Ishikawa (cell line): ENCODE results near the gene C4orf50.

Experiments used
- CEBPB ChIP-seq: IDR thresholded peaks from 2 replicates; pipeline ENCODE4 v1.6.1; 2012
- CREB1 ChIP-seq: IDR thresholded peaks from 2 replicates; pipeline ENCODE4 v1.6.1; 2012; ENCODE audit warnings: low read depth
- EGR1 ChIP-seq: IDR thresholded peaks from 2 replicates; pipeline ENCODE4 v1.6.1; 2012
- EP300 ChIP-seq: IDR thresholded peaks from 2 replicates; pipeline ENCODE4 v1.6.1; 2012; ENCODE audit warnings: borderline replicate concordance
- FOXM1 ChIP-seq: IDR thresholded peaks from 2 replicates; pipeline ENCODE4 v1.6.1; 2012; ENCODE audit warnings: low read depth, borderline replicate concordance
- NFIC ChIP-seq: IDR thresholded peaks from 2 replicates; pipeline ENCODE4 v1.6.1; 2012
- RAD21 ChIP-seq: IDR thresholded peaks from 2 replicates; pipeline ENCODE4 v1.6.1; 2012; ENCODE audit warnings: low read depth
- TAF1 ChIP-seq: IDR thresholded peaks from 2 replicates; pipeline ENCODE4 v1.6.1; 2012; ENCODE audit warnings: low read depth, mild to moderate bottlenecking
- TCF12 ChIP-seq: IDR thresholded peaks from 2 replicates; pipeline ENCODE4 v1.6.1; 2012; ENCODE audit warnings: low read depth
- TEAD4 ChIP-seq: IDR thresholded peaks from 2 replicates; pipeline ENCODE4 v1.6.1; 2012
- YY1 ChIP-seq: IDR thresholded peaks from 2 replicates; pipeline ENCODE4 v1.6.1; 2012; ENCODE audit warnings: low read depth
- ZBTB7A ChIP-seq: IDR thresholded peaks from 2 replicates; pipeline ENCODE4 v1.6.1; 2012; ENCODE audit warnings: low read depth
- TF ChIP-seq, protein P1 (sequence below): IDR thresholded peaks from 2 replicates; pipeline ENCODE4 v1.6.1; 2012; ENCODE audit warnings: low read depth, mild to moderate bottlenecking
- TF ChIP-seq, protein P2 (sequence below): IDR thresholded peaks from 2 replicates; pipeline ENCODE4 v1.6.1; 2012
- TF ChIP-seq, protein P3 (sequence below): IDR thresholded peaks from 2 replicates; pipeline ENCODE4 v1.6.1; 2012

Gene C4orf50

DNA sequence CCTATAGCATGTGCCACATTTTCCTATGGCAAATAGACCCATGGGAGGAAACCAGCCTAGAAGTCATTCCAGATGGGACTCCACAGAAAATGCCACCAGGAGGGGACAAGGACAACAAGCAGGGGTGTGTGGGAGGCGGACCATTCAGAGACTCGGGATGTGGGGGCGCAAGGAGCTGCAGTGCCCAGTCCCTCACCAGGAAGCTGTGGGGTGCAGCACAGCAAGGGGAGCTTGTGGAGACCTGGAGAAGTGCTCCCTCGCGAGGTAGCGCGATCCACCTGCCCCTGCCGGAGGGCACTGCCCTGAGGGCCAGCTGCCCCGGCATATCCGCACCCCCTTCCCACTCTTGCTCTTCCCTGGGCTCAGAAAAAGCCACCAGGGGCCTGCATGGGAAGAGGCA, 45.5 kb upstream of the C4orf50 start:
- TF ChIP-seq, protein P1, sequence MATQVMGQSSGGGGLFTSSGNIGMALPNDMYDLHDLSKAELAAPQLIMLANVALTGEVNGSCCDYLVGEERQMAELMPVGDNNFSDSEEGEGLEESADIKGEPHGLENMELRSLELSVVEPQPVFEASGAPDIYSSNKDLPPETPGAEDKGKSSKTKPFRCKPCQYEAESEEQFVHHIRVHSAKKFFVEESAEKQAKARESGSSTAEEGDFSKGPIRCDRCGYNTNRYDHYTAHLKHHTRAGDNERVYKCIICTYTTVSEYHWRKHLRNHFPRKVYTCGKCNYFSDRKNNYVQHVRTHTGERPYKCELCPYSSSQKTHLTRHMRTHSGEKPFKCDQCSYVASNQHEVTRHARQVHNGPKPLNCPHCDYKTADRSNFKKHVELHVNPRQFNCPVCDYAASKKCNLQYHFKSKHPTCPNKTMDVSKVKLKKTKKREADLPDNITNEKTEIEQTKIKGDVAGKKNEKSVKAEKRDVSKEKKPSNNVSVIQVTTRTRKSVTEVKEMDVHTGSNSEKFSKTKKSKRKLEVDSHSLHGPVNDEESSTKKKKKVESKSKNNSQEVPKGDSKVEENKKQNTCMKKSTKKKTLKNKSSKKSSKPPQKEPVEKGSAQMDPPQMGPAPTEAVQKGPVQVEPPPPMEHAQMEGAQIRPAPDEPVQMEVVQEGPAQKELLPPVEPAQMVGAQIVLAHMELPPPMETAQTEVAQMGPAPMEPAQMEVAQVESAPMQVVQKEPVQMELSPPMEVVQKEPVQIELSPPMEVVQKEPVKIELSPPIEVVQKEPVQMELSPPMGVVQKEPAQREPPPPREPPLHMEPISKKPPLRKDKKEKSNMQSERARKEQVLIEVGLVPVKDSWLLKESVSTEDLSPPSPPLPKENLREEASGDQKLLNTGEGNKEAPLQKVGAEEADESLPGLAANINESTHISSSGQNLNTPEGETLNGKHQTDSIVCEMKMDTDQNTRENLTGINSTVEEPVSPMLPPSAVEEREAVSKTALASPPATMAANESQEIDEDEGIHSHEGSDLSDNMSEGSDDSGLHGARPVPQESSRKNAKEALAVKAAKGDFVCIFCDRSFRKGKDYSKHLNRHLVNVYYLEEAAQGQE: no peak
- TF ChIP-seq TAF1 (no peak), FOXM1 (no peak), CEBPB (no peak), EP300 (no peak), TEAD4 (no peak), NFIC (no peak)
- TF ChIP-seq, protein P2, sequence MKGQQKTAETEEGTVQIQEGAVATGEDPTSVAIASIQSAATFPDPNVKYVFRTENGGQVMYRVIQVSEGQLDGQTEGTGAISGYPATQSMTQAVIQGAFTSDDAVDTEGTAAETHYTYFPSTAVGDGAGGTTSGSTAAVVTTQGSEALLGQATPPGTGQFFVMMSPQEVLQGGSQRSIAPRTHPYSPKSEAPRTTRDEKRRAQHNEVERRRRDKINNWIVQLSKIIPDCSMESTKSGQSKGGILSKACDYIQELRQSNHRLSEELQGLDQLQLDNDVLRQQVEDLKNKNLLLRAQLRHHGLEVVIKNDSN: no peak
- TF ChIP-seq, protein P3, sequence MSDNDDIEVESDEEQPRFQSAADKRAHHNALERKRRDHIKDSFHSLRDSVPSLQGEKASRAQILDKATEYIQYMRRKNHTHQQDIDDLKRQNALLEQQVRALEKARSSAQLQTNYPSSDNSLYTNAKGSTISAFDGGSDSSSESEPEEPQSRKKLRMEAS: no peak

DNA sequence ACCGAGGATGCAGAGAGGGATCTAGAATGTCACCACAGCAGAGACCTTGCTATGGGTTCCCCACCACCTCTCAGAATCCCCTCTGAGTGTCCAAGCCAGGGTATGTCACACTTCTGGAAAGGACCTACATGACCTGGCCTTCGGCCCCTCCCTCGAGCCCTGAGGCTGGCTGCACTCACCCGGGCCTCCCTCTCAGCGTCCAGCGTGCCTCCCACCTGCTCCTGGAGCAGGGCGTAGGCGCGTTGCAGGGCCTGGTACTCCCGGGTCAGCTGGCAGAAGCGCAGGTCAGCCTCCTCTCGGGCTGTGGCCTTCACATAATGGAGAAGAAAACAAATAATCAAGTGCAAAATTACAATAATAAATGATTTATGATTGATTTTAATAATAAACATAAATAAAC, 43.9 kb upstream of the C4orf50 start:
- no peak for TF ChIP-seq CEBPB
- TF ChIP-seq, protein P2: no peak
- TF ChIP-seq, protein P3: no peak
- TF ChIP-seq, protein P1: no peak

DNA sequence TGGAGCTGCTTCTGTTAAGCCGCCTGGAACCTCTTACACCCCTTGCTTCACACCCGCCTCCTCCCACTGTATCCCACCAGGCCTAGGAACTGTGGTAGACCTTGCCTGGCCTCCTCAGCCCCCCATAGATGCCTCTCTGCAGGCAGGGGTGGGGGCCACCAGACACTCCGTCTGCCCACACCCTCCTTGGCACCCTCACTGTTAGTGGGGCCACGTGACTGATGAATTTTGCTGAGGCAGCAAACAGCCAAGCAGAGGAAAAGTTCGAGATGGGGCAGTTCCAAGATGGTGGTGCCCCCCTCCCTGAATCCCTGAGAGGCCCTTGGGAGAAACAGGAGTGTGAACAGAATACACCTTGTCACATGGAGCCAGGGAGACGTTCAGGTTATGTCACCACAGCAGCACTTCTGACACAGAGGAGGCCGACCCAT, 41.2 kb upstream of the C4orf50 start:
- TF ChIP-seq RAD21 (no peak), TAF1 (no peak), EP300 (no peak), ZBTB7A (no peak), NFIC (no peak), TEAD4 (no peak), CREB1 (no peak), EGR1 (no peak), CEBPB (no peak), FOXM1 (no peak), YY1 (no peak), TCF12 (no peak)
- TF ChIP-seq, protein P1: no peak
- TF ChIP-seq, protein P2: no peak
- TF ChIP-seq, protein P3: no peak

DNA sequence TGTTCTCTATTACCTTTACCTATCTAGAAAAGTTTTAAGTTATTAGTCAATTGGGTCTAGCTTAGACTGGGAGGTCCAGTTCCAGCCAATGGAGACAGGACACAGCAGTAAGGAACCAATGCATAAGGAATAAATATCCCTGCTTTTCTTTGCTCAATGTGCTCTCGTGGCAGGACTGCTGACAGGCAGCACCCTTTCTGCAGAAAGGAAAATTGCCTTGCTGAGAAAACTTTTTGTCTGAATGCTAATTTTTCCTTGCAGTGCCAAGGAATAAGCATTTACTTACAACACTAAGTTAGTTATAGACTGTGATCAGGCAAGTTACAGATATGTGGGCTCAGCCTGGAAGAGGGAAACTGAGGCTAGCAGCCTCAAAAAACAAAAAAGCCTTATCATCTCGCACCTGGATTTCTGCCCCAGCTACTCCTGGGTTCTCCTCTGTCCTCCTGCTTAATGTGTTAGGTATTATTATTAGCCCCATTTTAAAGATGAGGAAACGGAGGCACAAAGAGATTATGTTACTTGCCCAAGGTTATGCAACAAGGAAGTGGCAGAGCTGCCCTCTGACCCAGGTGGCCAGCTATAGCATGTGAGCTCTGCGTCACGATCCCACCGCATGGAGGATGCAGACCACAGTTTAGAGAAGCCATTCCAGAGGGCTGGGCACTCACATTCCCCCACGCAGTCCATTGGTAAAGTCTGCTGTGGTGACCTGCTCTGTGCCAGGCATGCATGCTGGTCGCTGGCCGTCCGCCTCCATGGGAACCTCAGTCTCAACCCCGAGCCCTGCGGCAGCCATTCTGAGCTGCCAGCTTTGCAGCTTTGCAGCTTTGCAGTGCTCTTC, 40.5 kb upstream of the C4orf50 start:
- TF ChIP-seq, protein P2: peak; percentile 22
- no peak for TF ChIP-seq TEAD4
- 0 out of 2 replicates have a peak, but pooled peaks have one; percentile 41 for TF ChIP-seq TCF12
